HG03175 (cell line): ENCODE measurements around the gene TMEM253.

Experiments
- ATAC-seq: cut with Tn5 transposase; IDR thresholded peaks from one replicate; pipeline ENCODE4 v1.9.1; 2021; ENCODE audit warnings: mild to moderate bottlenecking, moderate library complexity; ENCODE audit not compliant: unreplicated experiment

TMEM253 gene

GRCh38 chr14:21070610-21071224 lies 30.1 kb upstream of the TMEM253 start:
- peak; percentile 22 for ATAC-seq

DNA sequence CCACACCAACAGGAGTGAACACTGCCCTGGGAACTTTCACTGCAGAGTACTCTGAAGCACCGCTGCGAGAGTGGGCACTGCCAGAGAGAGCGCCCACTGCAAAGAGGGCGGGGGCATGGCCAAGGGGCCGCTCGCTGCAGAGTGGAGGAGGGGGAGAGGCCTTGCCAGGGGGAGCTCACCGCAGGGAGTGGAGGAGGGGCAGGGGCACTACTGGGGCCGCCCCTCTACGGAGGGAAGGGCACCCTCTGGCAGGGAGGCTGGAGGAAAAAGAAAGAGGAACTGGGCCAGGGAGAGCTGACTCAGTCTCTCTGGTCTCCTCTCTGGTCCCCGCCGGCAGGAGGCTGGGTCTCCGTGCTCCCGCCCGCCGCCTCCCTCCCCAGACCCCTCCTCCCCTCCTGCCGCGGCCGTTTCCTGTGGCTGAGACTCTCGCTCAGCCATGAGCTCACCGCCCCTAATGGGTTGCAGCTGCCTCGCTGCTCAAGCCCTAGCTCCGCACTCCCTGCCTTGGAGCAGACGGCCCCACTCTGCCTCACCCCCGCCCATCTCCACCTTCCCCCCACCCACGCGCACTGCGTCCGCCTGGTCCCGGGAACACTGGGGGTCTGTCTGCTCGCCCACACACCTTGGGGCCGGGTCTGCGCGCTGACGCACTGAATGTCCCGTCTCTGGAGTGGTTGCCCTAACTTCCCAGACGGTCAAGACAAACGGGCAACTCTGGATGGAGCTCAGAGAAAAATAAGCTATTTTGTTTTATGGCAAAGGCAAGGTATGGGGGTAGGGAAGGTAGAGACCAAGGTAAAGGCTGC lies 29.4 kb upstream of the TMEM253 start:
- ATAC-seq, result peak; percentile 67

- ATAC-seq, result no peak
Measured at GRCh38 chr14:21072031-21072473, 28.8 kb upstream of the TMEM253 start.

- no peak for ATAC-seq
Measured at GRCh38 chr14:21072781-21073339, 28.0 kb upstream of the TMEM253 start.

- ATAC-seq, result no peak
Measured at GRCh38 chr14:21073921-21074320, 26.9 kb upstream of the TMEM253 start.

GRCh38 chr14:21074398-21075272 lies 26.2 kb upstream of the TMEM253 start:
- ATAC-seq, result no peak

DNA sequence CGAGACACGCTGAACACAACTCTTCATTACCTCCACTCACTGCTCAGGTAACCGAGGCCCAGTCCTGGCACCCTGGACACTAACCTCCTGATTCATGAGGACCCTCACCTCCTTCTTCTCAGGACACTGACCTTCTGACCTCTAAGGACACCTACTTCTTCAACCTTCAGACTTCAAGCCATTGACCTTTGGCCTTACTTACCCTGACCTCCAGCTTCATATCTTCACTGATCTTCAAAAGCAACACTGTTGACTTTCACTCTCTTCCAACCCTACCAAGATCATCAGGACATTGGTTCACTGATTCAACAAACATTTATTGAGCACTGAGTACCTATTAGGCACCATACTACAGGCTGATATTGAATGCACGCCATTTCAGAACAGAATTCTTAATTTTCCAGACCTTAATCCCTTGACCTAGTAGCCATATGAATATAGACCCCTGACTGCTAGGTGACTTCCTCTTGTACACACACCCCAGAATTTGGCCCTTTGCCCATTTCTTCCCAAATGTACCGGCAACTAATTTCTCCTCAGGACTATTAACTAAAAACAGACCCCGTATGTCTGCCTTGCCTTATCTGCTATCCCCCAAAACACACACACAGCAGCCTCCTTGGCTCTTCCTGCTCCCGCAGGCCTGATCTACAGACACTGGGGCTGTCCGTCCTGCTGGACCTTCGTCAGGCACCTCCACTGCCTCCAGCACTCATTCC lies 25.0 kb upstream of the TMEM253 start:
- ATAC-seq, result no peak

GRCh38 chr14:21077672-21078071 lies 23.2 kb upstream of the TMEM253 start:
- ATAC-seq, result no peak

GRCh38 chr14:21078287-21078686 lies 22.6 kb upstream of the TMEM253 start:
- ATAC-seq, result no peak

- ATAC-seq, result no peak
Measured at GRCh38 chr14:21078726-21079125, 22.1 kb upstream of the TMEM253 start.

- ATAC-seq, result no peak
Measured at GRCh38 chr14:21081521-21082142, 19.2 kb upstream of the TMEM253 start.

DNA sequence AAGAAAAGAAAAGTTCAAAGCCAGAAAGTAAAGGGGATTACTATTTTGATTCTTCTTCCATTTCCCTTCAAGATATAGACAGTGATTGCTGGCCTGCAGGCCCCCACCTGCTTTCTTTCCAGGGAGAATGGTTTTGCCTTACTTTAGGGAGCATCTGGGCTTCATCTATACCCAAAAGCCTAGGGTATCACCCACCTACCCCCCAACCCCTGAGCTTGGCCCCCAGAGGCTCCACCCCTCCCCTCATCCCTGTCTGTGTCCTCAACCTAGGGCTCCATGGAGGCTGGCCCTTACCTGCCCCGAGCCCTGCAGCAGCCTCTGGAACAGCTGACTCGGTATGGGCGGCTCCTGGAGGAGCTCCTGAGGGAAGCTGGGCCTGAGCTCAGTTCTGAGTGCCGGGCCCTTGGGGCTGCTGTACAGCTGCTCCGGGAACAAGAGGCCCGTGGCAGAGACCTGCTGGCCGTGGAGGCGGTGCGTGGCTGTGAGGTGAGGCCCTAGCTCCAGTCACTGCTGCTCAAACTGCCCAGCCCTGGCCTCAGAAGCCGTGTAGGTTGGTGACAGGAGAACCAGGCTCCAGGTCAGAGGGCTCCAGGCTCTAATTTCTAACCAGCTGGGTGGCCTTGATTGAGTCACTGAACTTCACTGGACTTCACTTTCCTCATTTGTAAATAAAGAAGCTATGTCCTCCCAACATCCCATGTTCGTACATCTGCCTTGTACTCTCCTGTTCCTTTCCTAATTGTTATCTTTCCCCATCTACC lies 17.1 kb upstream of the TMEM253 start:
- no peak for ATAC-seq

GRCh38 chr14:21084396-21084795 lies 16.5 kb upstream of the TMEM253 start:
- ATAC-seq, result no peak

- no peak for ATAC-seq
Measured at GRCh38 chr14:21084998-21085853, 15.6 kb upstream of the TMEM253 start.

DNA sequence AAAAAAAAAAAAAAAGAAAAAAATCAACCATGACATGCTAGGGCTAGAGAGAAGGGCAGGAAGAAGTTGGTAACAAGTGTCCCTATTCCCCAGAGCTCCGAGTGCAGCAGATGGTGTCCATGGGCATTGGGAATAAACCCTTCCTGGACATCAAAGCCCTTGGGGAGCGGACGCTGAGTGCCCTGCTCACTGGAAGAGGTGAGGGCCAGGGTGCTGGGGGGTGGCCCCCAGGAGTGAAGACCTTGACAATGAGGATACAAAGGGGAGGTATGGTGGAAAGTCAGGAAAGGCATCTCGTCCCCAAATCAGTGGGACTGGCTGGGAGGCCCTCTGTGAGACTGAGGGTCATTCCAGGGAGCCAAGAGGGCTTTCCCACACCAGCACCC lies 14.0 kb upstream of the TMEM253 start:
- no peak for ATAC-seq

DNA sequence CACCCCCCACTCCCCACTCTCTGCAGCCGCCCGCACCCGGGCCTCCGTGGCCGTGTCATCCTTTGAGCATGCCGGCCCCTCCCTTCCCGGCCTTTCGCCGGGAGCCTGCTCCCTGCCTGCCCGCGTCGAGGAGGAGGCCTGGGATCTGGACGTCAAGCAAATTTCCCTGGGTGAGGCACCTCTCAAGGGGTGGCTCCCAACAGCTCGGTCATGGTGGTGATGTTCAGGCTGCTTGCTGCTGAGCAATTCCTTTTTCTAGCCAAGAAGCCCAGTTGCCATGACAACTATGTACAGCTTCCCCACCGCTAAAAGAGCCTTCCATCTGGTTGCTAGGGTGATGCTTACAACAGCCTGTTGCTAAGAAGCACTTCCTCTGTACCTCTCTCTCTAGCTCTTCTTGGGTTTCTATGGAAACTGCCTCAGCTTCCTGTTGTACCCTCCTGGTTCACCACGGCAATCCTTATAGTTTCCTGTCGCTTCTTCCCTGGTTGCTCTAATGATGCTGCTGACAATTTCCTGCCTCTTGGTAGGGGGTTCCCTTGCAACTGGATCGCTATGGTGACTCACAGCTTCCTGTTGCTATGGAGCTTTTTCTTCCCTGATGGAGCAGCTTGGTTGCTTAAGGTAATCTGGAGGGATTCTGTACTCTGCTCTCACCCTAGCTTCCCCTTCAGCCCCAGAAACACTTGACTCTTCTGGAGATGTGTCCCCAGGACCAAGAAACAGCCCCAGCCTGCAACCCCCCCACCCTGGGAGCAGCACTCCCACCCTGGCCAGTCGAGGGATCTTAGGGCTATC lies 13.4 kb upstream of the TMEM253 start:
- peak; percentile 83 for ATAC-seq

- ATAC-seq, result no peak
Measured at GRCh38 chr14:21088687-21089086, 12.2 kb upstream of the TMEM253 start.

DNA sequence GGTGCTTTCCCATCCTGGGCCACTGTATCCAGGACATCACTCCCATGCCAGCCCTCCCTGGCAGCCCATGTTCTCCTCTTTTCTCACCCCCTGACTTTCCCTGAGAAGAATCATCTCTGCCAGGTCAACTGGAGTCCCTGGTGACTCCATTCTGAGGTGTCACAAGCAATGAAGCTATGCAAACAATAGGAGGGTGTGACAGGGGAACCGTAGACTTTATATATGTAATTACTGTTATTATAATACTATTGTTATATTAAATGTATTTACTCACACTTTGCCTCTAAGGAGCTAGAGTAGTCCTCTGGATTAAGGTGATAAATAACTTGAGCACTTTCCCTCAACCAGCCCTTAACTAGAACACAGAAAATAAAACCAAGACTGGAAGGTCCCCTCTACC lies 11.6 kb upstream of the TMEM253 start:
- no peak for ATAC-seq
